ENCODE measurements around the gene EFNA1. TPM values are rescaled to one million over a fixed set of nuclear protein-coding genes. Genes with fewer than 3 reads are reported as not detected.

Gene EFNA1
- total and polyA plus RNA-seq, 2 of the 13 experiments (the other 11 are each of a cell fraction or from before 2014, with no cell fraction given) = 81.8 to 874 TPM

GRCh38 chr1:155085504-155086127, 42.1 kb upstream of the EFNA1 start (continued):
- TF ChIP-seq ZBTB10 (CRISPR knock-in tag; IDR thresholded peaks at IDR 0.05; ENCODE audit: borderline replicate concordance) (0 out of 2 replicates have a peak, but pooled peaks have one; percentile 71), SMARCC2 (IDR thresholded peaks at IDR 0.05) (no peak)

- in situ Hi-C loops (cut with HindIII; ENCODE audit: extremely low pct_ligation_motif_present, low pct_unique_long_range_greater_than_20kb) (no loop called here), intact Hi-C loops (cut with micrococcal nuclease; ENCODE audit: unreplicated experiment) (loop anchor here (10.0 kb wide), 1 partner anchor 181 kb away; no protein-coding TSS in a partner anchor)
- 3% methylated on average over 8 of the region's 24 CpGs for WGBS (ENCODE audit: low lambda C conversion rate)
- Histone ChIP-seq H3K4me2 (ENCODE audit: low read depth, low read length) (peak overlapping the region; percentile 98), H3K9ac (ENCODE audit: insufficient read depth, low read depth, low read length) (no peak overlapping the region; the same call in 1 of the 2 replicates), H4K20me1 (ENCODE audit: insufficient read depth, low read length) (peaks cover 3% of the 10 kb centered on the region; the same call in 1 of the 2 replicates), H3K4me3 (replicated peaks in 1 of 3; ENCODE audit: insufficient read depth in 1 of 3, low read depth in 2 of 3, low read length in 3 of 3) (peak overlapping the region; percentile 72 to 89 (median 75); a peak in 5 of 6 replicates), H3K9me3 (ENCODE audit: low read length) (no peaks in the 10 kb centered on the region), H3K27me3 (ENCODE audit: control insufficient read depth in 1 of 2, insufficient read depth in 2 of 2, low read length in 2 of 2) (peaks cover 15 to 31% of the 10 kb centered on the region in 2 experiments), H3K36me3 (replicated peaks in 1 of 2; ENCODE audit: control insufficient read depth in 1 of 2, insufficient read depth in 2 of 2, low read length in 2 of 2) (no peaks in the 10 kb centered on the region), H2AFZ (ENCODE audit: low read length) (no peak overlapping the region), H3K79me2 (ENCODE audit: insufficient read depth, low read length) (no peaks in the 10 kb centered on the region), H3K4me1 (ENCODE audit: insufficient read depth, low read length) (peaks cover 79% of the 10 kb centered on the region), H3K27ac (ENCODE audit: extremely low read length, insufficient read depth, low read length) (no peak overlapping the region)
- ChIA-PET CTCF (ENCODE audit: low intra/inter-chr PET ratio, low total read pairs) (interaction anchor here (1.1 to 2.0 kb wide), 2 partner anchors 82 to 87 kb away, joined by 3 to 7 read pairs; partner anchors contain the start of genes KRTCAP2 and TRIM46), POLR2A (interaction anchor here (1.9 to 2.7 kb wide), 2 partner anchors 39 to 43 kb away, joined by 11 to 19 read pairs; no protein-coding TSS in a partner anchor)
- no peak for FAIRE-seq
- peak; percentile 36 for ATAC-seq
- no TSS peak for BruUV-seq (replicated peaks)
- no peak for DNase-seq (ENCODE audit: low spot score)
- TF ChIP-seq IRF1 (CRISPR knock-in tag; IDR thresholded peaks at IDR 0.05; ENCODE audit: low read depth) (no peak), KMT2A (CRISPR knock-in tag; IDR thresholded peaks at IDR 0.05) (0 out of 2 replicates have a peak, but pooled peaks have one; percentile 15), CCAR2 (optimal IDR thresholded peaks at IDR 0.05; ENCODE audit: low read depth, low read length) (no peak), PITX1 (CRISPR knock-in tag; IDR thresholded peaks at IDR 0.05) (0 out of 2 replicates have a peak, but pooled peaks have one; percentile 23), GATAD1 (CRISPR knock-in tag; IDR thresholded peaks at IDR 0.05) (0 out of 2 replicates have a peak, but pooled peaks have one; percentile 35), MIXL1 (CRISPR knock-in tag; IDR thresholded peaks at IDR 0.05) (0 out of 2 replicates have a peak, but pooled peaks have one; percentile 16), PATZ1 (CRISPR knock-in tag; IDR thresholded peaks at IDR 0.05) (peak; percentile 75), ZNF263 (CRISPR knock-in tag; IDR thresholded peaks at IDR 0.05) (0 out of 2 replicates have a peak, but pooled peaks have one; percentile 12), HMGXB4 (CRISPR knock-in tag; IDR thresholded peaks at IDR 0.05; ENCODE audit: borderline replicate concordance in 1 of 2, low read depth in 1 of 2) (peak in 1 of 2 experiments; percentile 76; a peak in 2 of 4 replicates), HOXA3 (CRISPR knock-in tag; IDR thresholded peaks at IDR 0.05) (peak; percentile 60), ZNF703 (CRISPR knock-in tag; IDR thresholded peaks at IDR 0.05; ENCODE audit: borderline replicate concordance) (no peak)
Observed at GRCh38 chr1:155086128-155086741, 41.4 kb upstream of the EFNA1 start.

All from HepG2 (cell line).